Pancreas (tissue), 10 donors: Measurements from ENCODE around the gene ATP11B. TPM values are rescaled to one million over a fixed set of nuclear protein-coding genes. Genes with fewer than 3 reads are reported as not detected.

ENCODE experiments used
- ATAC-seq, 4 donors: fragments of 200-7000 bp; cut with Tn5 transposase; one replicate each; pipeline versions ENCODE4 v1.8.0 to v1.9.1; 2020; ENCODE audit warnings: mild to moderate bottlenecking in 4 of 4, moderate library complexity in 4 of 4
- DNase-seq, 6 donors: peaks; one replicate each; pipeline ENCODE4 v3.0.0-alpha.2; 2020
- FAIRE-seq: peaks from 2 replicates; lab custom pipeline; 2012; peaks lifted over from hg19 to GRCh38; lab: Jason Lieb, UNC
- H3K27ac ChIP-seq, 4 donors: fragments of 200-600 bp; sonication (generic); 1 replicate in 3 of 4; 2 replicates in 1 of 4; pipeline versions ENCODE4 v1.5.0 to v1.8.0; 2020
- H3K27me3 ChIP-seq, 4 donors: fragments of 200-600 bp; one replicate each; pipeline ENCODE4 v1.8.0; 2021
- H3K36me3 ChIP-seq, 3 donors: fragments of 200-600 bp; sonication (generic) in 1 of 3; one replicate each; pipeline versions ENCODE4 v1.5.0 to v1.8.0; 2020 to 2021
- H3K4me1 ChIP-seq, 3 donors: fragments of 200-600 bp; one replicate each; pipeline ENCODE4 v1.8.0; 2021
- H3K4me3 ChIP-seq, 4 donors: fragments of 200-600 bp; sonication (generic) in 2 of 4; one replicate each; pipeline versions ENCODE4 v1.5.0 to v1.8.0; 2020 to 2021
- H3K9me3 ChIP-seq, 4 donors: fragments of 200-600 bp; one replicate each; pipeline ENCODE4 v1.8.0; 2021
- WGBS, 2 donors: extraction: QIAGEN DNeasy Blood & Tissue Kit; methylation state at CpG; one replicate each; pipeline ENCODE4 v1.1.7; 2013; 5-methylcytosine and 5-hydroxymethylcytosine counted together
- intact Hi-C, 3 donors: fragments of 100-400 bp; cut with DNase I; formaldehyde crosslinking; loops; one replicate each; pipeline versions ENCODE4 v1.11.1 to v1.14.2; 2022
- polyA plus RNA-seq, 2 donors: library from polyadenylated mRNA; stranded (reverse); fragments of 200-250 nt; gene quantifications; one replicate each; pipeline ENCODE4 v1.2.3, GENCODE V29; 2013
- total RNA-seq, 6 donors: library from RNA; stranded (reverse); fragmentation: NEBNext Ultra II Directional in 4 of 6; extraction: Animal tissue kit (Norgen Biotek cat#: 25700) in 4 of 6; gene quantifications; one replicate each; pipeline versions ENCODE4 v1.2.1 to v1.2.4, GENCODE V29; 2021 to 2023
- TF ChIP-seq, protein P1 (sequence below), 4 donors: fragments of 200-600 bp; sonication (generic) in 3 of 4; IDR thresholded peaks; one replicate each; pipeline versions ENCODE4 v1.5.0 to v1.8.0; 2021; ENCODE audit warnings: antibody characterized with exemption in 4 of 4
- donor health status: healthy with polysubstance abuse.
- donor health status: DM: no; HTN: no; CAD: no; lungs with moderate emphysema.
- donor health status: DM: no; HTN: no; CAD: no.
- donor health status: control.
- donor health status: control.
- donor health status: Bipolar disorder and iron deficiency.
- donor health status: DM: yes; HTN: yes; CAD: no.
- donor health status: DM: no; HTN: no; CAD: no.
- donor health status: DM: no; HTN: no; CAD: no.
- donor health status: DM: yes; HTN: yes; CAD: no.

The ATP11B gene
- total and polyA plus RNA-seq, 8 donors, result 3.2 to 50.2 (median 28.7) TPM

- no peak for DNase-seq
- FAIRE-seq, result no peak
- Histone ChIP-seq H3K36me3 (peaks cover 0 to 5% (median 0%) of the 10 kb centered on the region in 3 donors), H3K4me3 (no peak overlapping the region), H3K4me1 (no peaks in the 10 kb centered on the region), H3K27ac (no peak overlapping the region), H3K9me3 (no peaks in the 10 kb centered on the region), H3K27me3 (no peaks in the 10 kb centered on the region)
- TF ChIP-seq, protein P1, sequence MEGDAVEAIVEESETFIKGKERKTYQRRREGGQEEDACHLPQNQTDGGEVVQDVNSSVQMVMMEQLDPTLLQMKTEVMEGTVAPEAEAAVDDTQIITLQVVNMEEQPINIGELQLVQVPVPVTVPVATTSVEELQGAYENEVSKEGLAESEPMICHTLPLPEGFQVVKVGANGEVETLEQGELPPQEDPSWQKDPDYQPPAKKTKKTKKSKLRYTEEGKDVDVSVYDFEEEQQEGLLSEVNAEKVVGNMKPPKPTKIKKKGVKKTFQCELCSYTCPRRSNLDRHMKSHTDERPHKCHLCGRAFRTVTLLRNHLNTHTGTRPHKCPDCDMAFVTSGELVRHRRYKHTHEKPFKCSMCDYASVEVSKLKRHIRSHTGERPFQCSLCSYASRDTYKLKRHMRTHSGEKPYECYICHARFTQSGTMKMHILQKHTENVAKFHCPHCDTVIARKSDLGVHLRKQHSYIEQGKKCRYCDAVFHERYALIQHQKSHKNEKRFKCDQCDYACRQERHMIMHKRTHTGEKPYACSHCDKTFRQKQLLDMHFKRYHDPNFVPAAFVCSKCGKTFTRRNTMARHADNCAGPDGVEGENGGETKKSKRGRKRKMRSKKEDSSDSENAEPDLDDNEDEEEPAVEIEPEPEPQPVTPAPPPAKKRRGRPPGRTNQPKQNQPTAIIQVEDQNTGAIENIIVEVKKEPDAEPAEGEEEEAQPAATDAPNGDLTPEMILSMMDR (IDR thresholded peaks at IDR 0.05), result no peak
- WGBS, 2 donors, result 69 to 73% methylated on average over 4 of the region's 4 CpGs
- intact Hi-C loops, result loop anchor here in 1 of 3 donors (10.0 kb wide), 1 partner anchor 129 kb away; no protein-coding TSS in a partner anchor
- no peak for ATAC-seq
Measured at GRCh38 chr3:182843478-182843877, 50.2 kb downstream of the ATP11B start.

- TF ChIP-seq, protein P1 (IDR thresholded peaks at IDR 0.05), result no peak
- Histone ChIP-seq H3K9me3 (no peaks in the 10 kb centered on the region), H3K27ac (no peak overlapping the region), H3K4me3 (no peak overlapping the region), H3K27me3 (no peaks in the 10 kb centered on the region), H3K4me1 (no peaks in the 10 kb centered on the region), H3K36me3 (peaks cover 2 to 33% (median 4%) of the 10 kb centered on the region in 3 donors)
- DNase-seq, result no peak
- FAIRE-seq, result no peak
- no peak for ATAC-seq
- intact Hi-C loops, result loop anchor here in 1 of 3 donors (10.0 kb wide), 1 partner anchor 134 kb away; no protein-coding TSS in a partner anchor
Measured at GRCh38 chr3:182848906-182849305, 55.6 kb downstream of the ATP11B start.

- ATAC-seq (no peak), FAIRE-seq (no peak), DNase-seq (no peak)
- H3K36me3 ChIP-seq, result peaks cover 0 to 21% (median under 1%) of the 10 kb centered on the region in 3 donors
- no peak overlapping the region for H3K4me3 ChIP-seq
- H3K27ac ChIP-seq, result no peak overlapping the region
- H3K9me3 ChIP-seq, result no peaks in the 10 kb centered on the region
- no peaks in the 10 kb centered on the region for H3K27me3 ChIP-seq
- TF ChIP-seq, protein P1 (IDR thresholded peaks at IDR 0.05), result no peak
- intact Hi-C loops, result no loop called here
- H3K4me1 ChIP-seq, result no peaks in the 10 kb centered on the region
Measured at GRCh38 chr3:182855076-182855475, 61.8 kb downstream of the ATP11B start.

- 97 to 100% methylated on average over 1 of the region's 1 CpG for WGBS, 2 donors
- Histone ChIP-seq H3K4me1 (no peaks in the 10 kb centered on the region), H3K4me3 (no peak overlapping the region), H3K9me3 (no peaks in the 10 kb centered on the region), H3K27me3 (no peaks in the 10 kb centered on the region), H3K27ac (no peak overlapping the region), H3K36me3 (no peaks in the 10 kb centered on the region)
- DNase-seq (no peak), ATAC-seq (no peak), FAIRE-seq (no peak)
- TF ChIP-seq, protein P1 (IDR thresholded peaks at IDR 0.05), result no peak
- intact Hi-C loops, result no loop called here
Measured at GRCh38 chr3:182861348-182861747, 68.0 kb downstream of the ATP11B start.

GRCh38 chr3:182862159-182862860 is 69.0 kb downstream of the ATP11B start:
- TF ChIP-seq, protein P1 (IDR thresholded peaks at IDR 0.05), result no peak
- no peaks in the 10 kb centered on the region for H3K9me3 ChIP-seq
- H3K4me1 ChIP-seq, result no peaks in the 10 kb centered on the region
- no peak for FAIRE-seq
- H3K36me3 ChIP-seq, result no peaks in the 10 kb centered on the region
- WGBS, 2 donors, result 95 to 96% methylated on average over 3 of the region's 3 CpGs
- no peaks in the 10 kb centered on the region for H3K27me3 ChIP-seq
- intact Hi-C loops, result no loop called here
- DNase-seq, result no peak
- peak in 1 of 4 donors; percentile 54 for ATAC-seq
- no peak overlapping the region for H3K27ac ChIP-seq
- H3K4me3 ChIP-seq, result no peak overlapping the region
